OCI-LY7 (cell line): Measurements from ENCODE around the gene SRSF2.

Experiments
- EZH2phosphoT487 ChIP-seq: fragments of 200-600 bp; sonication (generic); IDR thresholded peaks from 2 replicates; pipeline ENCODE4 v1.6.1; 2018; ENCODE audit warnings: low read depth, borderline replicate concordance, mild to moderate bottlenecking, mixed run types, antibody characterized with exemption, low read length, moderate library complexity, mixed read lengths
- TF ChIP-seq, protein P1 (sequence below): fragments of 200-600 bp; sonication (generic); conservative IDR thresholded peaks from 2 replicates; pipeline ENCODE4 v1.5.1; 2014; ENCODE audit warnings: mild to moderate bottlenecking, antibody characterized with exemption, low read length, moderate library complexity, mixed read lengths

- TF ChIP-seq, protein P1, sequence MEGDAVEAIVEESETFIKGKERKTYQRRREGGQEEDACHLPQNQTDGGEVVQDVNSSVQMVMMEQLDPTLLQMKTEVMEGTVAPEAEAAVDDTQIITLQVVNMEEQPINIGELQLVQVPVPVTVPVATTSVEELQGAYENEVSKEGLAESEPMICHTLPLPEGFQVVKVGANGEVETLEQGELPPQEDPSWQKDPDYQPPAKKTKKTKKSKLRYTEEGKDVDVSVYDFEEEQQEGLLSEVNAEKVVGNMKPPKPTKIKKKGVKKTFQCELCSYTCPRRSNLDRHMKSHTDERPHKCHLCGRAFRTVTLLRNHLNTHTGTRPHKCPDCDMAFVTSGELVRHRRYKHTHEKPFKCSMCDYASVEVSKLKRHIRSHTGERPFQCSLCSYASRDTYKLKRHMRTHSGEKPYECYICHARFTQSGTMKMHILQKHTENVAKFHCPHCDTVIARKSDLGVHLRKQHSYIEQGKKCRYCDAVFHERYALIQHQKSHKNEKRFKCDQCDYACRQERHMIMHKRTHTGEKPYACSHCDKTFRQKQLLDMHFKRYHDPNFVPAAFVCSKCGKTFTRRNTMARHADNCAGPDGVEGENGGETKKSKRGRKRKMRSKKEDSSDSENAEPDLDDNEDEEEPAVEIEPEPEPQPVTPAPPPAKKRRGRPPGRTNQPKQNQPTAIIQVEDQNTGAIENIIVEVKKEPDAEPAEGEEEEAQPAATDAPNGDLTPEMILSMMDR = no peak
- no peak for TF ChIP-seq EZH2phosphoT487
Observed at GRCh38 chr17:76709077-76709950, 27.8 kb downstream of the SRSF2 start.
